Measurements from ENCODE around the gene CENPH.

DNA sequence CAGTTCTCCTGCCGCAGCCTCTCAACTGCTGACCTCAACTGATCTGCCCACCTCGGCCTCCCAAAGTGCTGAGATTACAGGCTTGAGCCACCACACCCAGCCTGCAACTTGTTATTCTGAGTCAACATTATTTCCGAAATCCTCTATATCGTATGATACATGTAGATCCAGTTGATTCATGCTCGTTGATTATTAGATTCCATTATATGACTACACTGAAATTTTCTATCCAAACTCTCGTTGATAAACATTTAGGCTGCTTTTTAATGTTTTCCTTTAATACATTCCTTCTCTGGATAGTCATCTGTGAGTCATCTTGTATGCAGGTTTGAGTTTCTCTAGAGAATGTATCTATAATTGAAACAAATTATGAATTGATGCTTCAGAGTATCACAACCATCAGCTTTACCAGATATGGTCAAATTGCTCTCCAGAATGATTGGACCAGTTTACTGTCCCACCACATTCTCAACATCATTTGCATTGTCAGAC lies 49.4 kb downstream of the CENPH start:
- TF ChIP-seq, protein P1, sequence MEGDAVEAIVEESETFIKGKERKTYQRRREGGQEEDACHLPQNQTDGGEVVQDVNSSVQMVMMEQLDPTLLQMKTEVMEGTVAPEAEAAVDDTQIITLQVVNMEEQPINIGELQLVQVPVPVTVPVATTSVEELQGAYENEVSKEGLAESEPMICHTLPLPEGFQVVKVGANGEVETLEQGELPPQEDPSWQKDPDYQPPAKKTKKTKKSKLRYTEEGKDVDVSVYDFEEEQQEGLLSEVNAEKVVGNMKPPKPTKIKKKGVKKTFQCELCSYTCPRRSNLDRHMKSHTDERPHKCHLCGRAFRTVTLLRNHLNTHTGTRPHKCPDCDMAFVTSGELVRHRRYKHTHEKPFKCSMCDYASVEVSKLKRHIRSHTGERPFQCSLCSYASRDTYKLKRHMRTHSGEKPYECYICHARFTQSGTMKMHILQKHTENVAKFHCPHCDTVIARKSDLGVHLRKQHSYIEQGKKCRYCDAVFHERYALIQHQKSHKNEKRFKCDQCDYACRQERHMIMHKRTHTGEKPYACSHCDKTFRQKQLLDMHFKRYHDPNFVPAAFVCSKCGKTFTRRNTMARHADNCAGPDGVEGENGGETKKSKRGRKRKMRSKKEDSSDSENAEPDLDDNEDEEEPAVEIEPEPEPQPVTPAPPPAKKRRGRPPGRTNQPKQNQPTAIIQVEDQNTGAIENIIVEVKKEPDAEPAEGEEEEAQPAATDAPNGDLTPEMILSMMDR (IDR thresholded peaks at IDR 0.05; ENCODE audit: insufficient read depth, low read length): no peak
- TF ChIP-seq POLR2AphosphoS5 (IDR thresholded peaks at IDR 0.05; ENCODE audit: low read depth): no peak
